ENCODE measurements around the gene PLA2G3.
"Not testable (repeated sequence)": the region's sequence is repeated elsewhere in the genome, so short reads cannot be mapped to it uniquely, and the experiment has no call there.

GRCh38 chr22:31112547-31113091 lies 27.7 kb downstream of the PLA2G3 start:
- TF ChIP-seq CTCF, POLR2A (IDR thresholded peaks at IDR 0.05): not testable (repeated sequence)
